ENCODE data around the gene SCYGR4. TPM values are rescaled to one million over a fixed set of nuclear protein-coding genes. Genes with fewer than 3 reads are reported as not detected.

Gene SCYGR4
- total RNA-seq, 1 donor from 2014 or later, result not detected

GRCh38 chr2:227592694-227593387 is 24.5 kb upstream of the SCYGR4 start:
- Histone ChIP-seq H3K9me3 (ENCODE audit: insufficient read depth, low read depth, low read length) (no peaks in the 10 kb centered on the region), H3K4me1 (ENCODE audit: insufficient read depth, low read length) (no peaks in the 10 kb centered on the region), H3K79me2 (ENCODE audit: insufficient read depth, low read length) (no peaks in the 10 kb centered on the region), H3K36me3 (ENCODE audit: insufficient read depth, low read length) (no peaks in the 10 kb centered on the region), H3K27me3 (ENCODE audit: insufficient read depth, low read length) (peaks cover 3% of the 10 kb centered on the region), H3K4me2 (ENCODE audit: low read length) (no peak overlapping the region), H3K9ac (ENCODE audit: low read length) (no peak overlapping the region), H4K20me1 (ENCODE audit: insufficient read depth, low read length) (no peaks in the 10 kb centered on the region), H3K27ac (ENCODE audit: low read depth, low read length) (no peak overlapping the region), H3K4me3 (ENCODE audit: insufficient read depth, low read depth, low read length) (no peak overlapping the region), H2AFZ (ENCODE audit: low read depth, low read length) (no peak overlapping the region)
- Mint-ChIP-seq H3K36me3 (ENCODE audit: low read depth, unreplicated experiment) (no peaks in the 10 kb centered on the region), H3K27me3 (ENCODE audit: low read depth, unreplicated experiment) (peaks cover 3% of the 10 kb centered on the region), H3K4me1 (ENCODE audit: low read depth, unreplicated experiment) (peaks cover under 1% of the 10 kb centered on the region), H3K27ac (ENCODE audit: unreplicated experiment) (no peak overlapping the region), H3K4me3 (ENCODE audit: unreplicated experiment) (no peak overlapping the region), H3K9me3 (ENCODE audit: unreplicated experiment) (peaks cover 3% of the 10 kb centered on the region)
- FAIRE-seq (no peak), DNase-seq (ENCODE audit: low read depth) (no peak)
- no peak for TF ChIP-seq CTCF (IDR thresholded peaks at IDR 0.05; ENCODE audit: insufficient read depth, low read depth, low read length)
- no peak for TF ChIP-seq EZH2 (IDR thresholded peaks at IDR 0.05; ENCODE audit: insufficient read depth, low read length)

- H2AFZ ChIP-seq (ENCODE audit: low read depth, low read length), result no peak overlapping the region
- no peaks in the 10 kb centered on the region for H3K9me3 ChIP-seq (ENCODE audit: insufficient read depth, low read depth, low read length)
- FAIRE-seq (no peak), DNase-seq (ENCODE audit: low read depth) (no peak)
- no peaks in the 10 kb centered on the region for H4K20me1 ChIP-seq (ENCODE audit: insufficient read depth, low read length)
- no peak overlapping the region for H3K27ac ChIP-seq (ENCODE audit: low read depth, low read length)
- H3K9ac ChIP-seq (ENCODE audit: low read length), result no peak overlapping the region
- no peak overlapping the region for H3K4me2 ChIP-seq (ENCODE audit: low read length)
- H3K79me2 ChIP-seq (ENCODE audit: insufficient read depth, low read length), result no peaks in the 10 kb centered on the region
- H3K4me3 Mint-ChIP-seq (ENCODE audit: unreplicated experiment), result no peak overlapping the region
- no peak overlapping the region for H3K27ac Mint-ChIP-seq (ENCODE audit: unreplicated experiment)
- H3K27me3 ChIP-seq (ENCODE audit: insufficient read depth, low read length), result peaks cover 3% of the 10 kb centered on the region
- H3K27me3 Mint-ChIP-seq (ENCODE audit: low read depth, unreplicated experiment), result peaks cover 3% of the 10 kb centered on the region
- no peak overlapping the region for H3K4me3 ChIP-seq (ENCODE audit: insufficient read depth, low read depth, low read length)
- peaks cover 3% of the 10 kb centered on the region for H3K9me3 Mint-ChIP-seq (ENCODE audit: unreplicated experiment)
- no peaks in the 10 kb centered on the region for H3K36me3 Mint-ChIP-seq (ENCODE audit: low read depth, unreplicated experiment)
- H3K4me1 ChIP-seq (ENCODE audit: insufficient read depth, low read length), result peaks cover 4% of the 10 kb centered on the region
- no peak for TF ChIP-seq CTCF (IDR thresholded peaks at IDR 0.05; ENCODE audit: insufficient read depth, low read depth, low read length)
- TF ChIP-seq EZH2 (IDR thresholded peaks at IDR 0.05; ENCODE audit: insufficient read depth, low read length), result no peak
- peaks cover 7% of the 10 kb centered on the region for H3K4me1 Mint-ChIP-seq (ENCODE audit: low read depth, unreplicated experiment)
- no peaks in the 10 kb centered on the region for H3K36me3 ChIP-seq (ENCODE audit: insufficient read depth, low read length)
Measured at GRCh38 chr2:227595797-227596196, 21.5 kb upstream of the SCYGR4 start.

GRCh38 chr2:227597036-227597435 is 20.3 kb upstream of the SCYGR4 start:
- FAIRE-seq (no peak), DNase-seq (ENCODE audit: low read depth) (no peak)
- no peak overlapping the region for H3K9ac ChIP-seq (ENCODE audit: low read length)
- H3K9me3 ChIP-seq (ENCODE audit: insufficient read depth, low read depth, low read length), result no peaks in the 10 kb centered on the region
- TF ChIP-seq CTCF (IDR thresholded peaks at IDR 0.05; ENCODE audit: insufficient read depth, low read depth, low read length) (no peak), EZH2 (IDR thresholded peaks at IDR 0.05; ENCODE audit: insufficient read depth, low read length) (no peak)
- H3K4me3 Mint-ChIP-seq (ENCODE audit: unreplicated experiment), result no peak overlapping the region
- H3K9me3 Mint-ChIP-seq (ENCODE audit: unreplicated experiment), result peaks cover 3% of the 10 kb centered on the region
- H2AFZ ChIP-seq (ENCODE audit: low read depth, low read length), result no peak overlapping the region
- peaks cover 3% of the 10 kb centered on the region for H3K27me3 ChIP-seq (ENCODE audit: insufficient read depth, low read length)
- no peaks in the 10 kb centered on the region for H3K79me2 ChIP-seq (ENCODE audit: insufficient read depth, low read length)
- H3K36me3 ChIP-seq (ENCODE audit: insufficient read depth, low read length), result no peaks in the 10 kb centered on the region
- no peaks in the 10 kb centered on the region for H3K36me3 Mint-ChIP-seq (ENCODE audit: low read depth, unreplicated experiment)
- H4K20me1 ChIP-seq (ENCODE audit: insufficient read depth, low read length), result no peaks in the 10 kb centered on the region
- no peak overlapping the region for H3K27ac ChIP-seq (ENCODE audit: low read depth, low read length)
- H3K4me1 Mint-ChIP-seq (ENCODE audit: low read depth, unreplicated experiment), result peaks cover 7% of the 10 kb centered on the region
- no peak overlapping the region for H3K4me3 ChIP-seq (ENCODE audit: insufficient read depth, low read depth, low read length)
- no peak overlapping the region for H3K27ac Mint-ChIP-seq (ENCODE audit: unreplicated experiment)
- no peak overlapping the region for H3K4me2 ChIP-seq (ENCODE audit: low read length)
- H3K27me3 Mint-ChIP-seq (ENCODE audit: low read depth, unreplicated experiment), result peaks cover 3% of the 10 kb centered on the region
- H3K4me1 ChIP-seq (ENCODE audit: insufficient read depth, low read length), result peaks cover 4% of the 10 kb centered on the region
